GM23338 (cell line): ENCODE measurements around the gene HAL.
A peak's percentile ranks its signal among the peaks of the same experiment; 100 is the strongest.

Experiments
- CREB1 ChIP-seq: fragments of 250-450 bp; sonication (Bioruptor Pico); IDR thresholded peaks from 2 replicates; pipeline ENCODE4 v1.5.0; 2020; ENCODE audit warnings: low read depth, mild to moderate bottlenecking, moderate library complexity
- EZH2 ChIP-seq: fragments of 200-600 bp; sonication (generic); IDR thresholded peaks from one replicate; pipeline ENCODE4 v1.8.0; 2017; ENCODE audit warnings: antibody characterized with exemption, mild to moderate bottlenecking, low read depth; ENCODE audit not compliant: unreplicated experiment
- EZH2phosphoT487 ChIP-seq: fragments of 200-600 bp; sonication (generic); IDR thresholded peaks from one replicate; pipeline ENCODE4 v1.8.1; 2018; ENCODE audit warnings: antibody characterized with exemption; ENCODE audit not compliant: unreplicated experiment
- JUNB ChIP-seq: IDR thresholded peaks from one replicate; pipeline ENCODE4 v1.6.1; 2016; ENCODE audit warnings: antibody characterized with exemption; ENCODE audit not compliant: unreplicated experiment
- POLR2AphosphoS5 ChIP-seq: IDR thresholded peaks from 2 replicates; pipeline ENCODE4 v1.6.1; 2016; ENCODE audit warnings: antibody characterized with exemption, low read depth
- REST ChIP-seq: IDR thresholded peaks from one replicate; pipeline ENCODE4 v1.6.1; 2018; ENCODE audit warnings: antibody characterized with exemption; ENCODE audit not compliant: unreplicated experiment
- STAT1 ChIP-seq: IDR thresholded peaks from one replicate; pipeline ENCODE4 v1.6.1; 2016; ENCODE audit warnings: antibody characterized with exemption; ENCODE audit not compliant: unreplicated experiment
- ZNF331 ChIP-seq: fragments of 250-450 bp; sonication (Bioruptor Pico); IDR thresholded peaks from 2 replicates; pipeline ENCODE4 v1.5.0; 2020; ENCODE audit warnings: low read depth, mild to moderate bottlenecking, moderate library complexity
- TF ChIP-seq, protein P1 (sequence below), 2 experiments: fragments of 200-600 bp in 1 of 2; sonication (generic) in 1 of 2; conservative IDR thresholded peaks; 2 replicates each; pipeline versions ENCODE4 v1.5.1 to v1.6.1; 2016 to 2017; ENCODE audit warnings: antibody characterized with exemption in 2 of 2, low read depth in 2 of 2, mild to moderate bottlenecking in 2 of 2, moderate library complexity in 1 of 2
- TF ChIP-seq, protein P2 (sequence below): IDR thresholded peaks from 2 replicates; pipeline ENCODE4 v1.6.1; 2016; ENCODE audit warnings: antibody characterized with exemption

GRCh38 chr12:95963096-95963495 lies 33.0 kb downstream of the HAL start:
- TF ChIP-seq POLR2AphosphoS5 (no peak), EZH2 (no peak), EZH2phosphoT487 (no peak), STAT1 (no peak), CREB1 (no peak), ZNF331 (CRISPR knock-in tag) (no peak), JUNB (no peak), REST (no peak)
- TF ChIP-seq, protein P1, sequence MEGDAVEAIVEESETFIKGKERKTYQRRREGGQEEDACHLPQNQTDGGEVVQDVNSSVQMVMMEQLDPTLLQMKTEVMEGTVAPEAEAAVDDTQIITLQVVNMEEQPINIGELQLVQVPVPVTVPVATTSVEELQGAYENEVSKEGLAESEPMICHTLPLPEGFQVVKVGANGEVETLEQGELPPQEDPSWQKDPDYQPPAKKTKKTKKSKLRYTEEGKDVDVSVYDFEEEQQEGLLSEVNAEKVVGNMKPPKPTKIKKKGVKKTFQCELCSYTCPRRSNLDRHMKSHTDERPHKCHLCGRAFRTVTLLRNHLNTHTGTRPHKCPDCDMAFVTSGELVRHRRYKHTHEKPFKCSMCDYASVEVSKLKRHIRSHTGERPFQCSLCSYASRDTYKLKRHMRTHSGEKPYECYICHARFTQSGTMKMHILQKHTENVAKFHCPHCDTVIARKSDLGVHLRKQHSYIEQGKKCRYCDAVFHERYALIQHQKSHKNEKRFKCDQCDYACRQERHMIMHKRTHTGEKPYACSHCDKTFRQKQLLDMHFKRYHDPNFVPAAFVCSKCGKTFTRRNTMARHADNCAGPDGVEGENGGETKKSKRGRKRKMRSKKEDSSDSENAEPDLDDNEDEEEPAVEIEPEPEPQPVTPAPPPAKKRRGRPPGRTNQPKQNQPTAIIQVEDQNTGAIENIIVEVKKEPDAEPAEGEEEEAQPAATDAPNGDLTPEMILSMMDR (conservative IDR thresholded peaks at IDR 0.05; ENCODE audit: low read depth in 2 of 2): peak; percentile 40 to 51
- TF ChIP-seq, protein P2, sequence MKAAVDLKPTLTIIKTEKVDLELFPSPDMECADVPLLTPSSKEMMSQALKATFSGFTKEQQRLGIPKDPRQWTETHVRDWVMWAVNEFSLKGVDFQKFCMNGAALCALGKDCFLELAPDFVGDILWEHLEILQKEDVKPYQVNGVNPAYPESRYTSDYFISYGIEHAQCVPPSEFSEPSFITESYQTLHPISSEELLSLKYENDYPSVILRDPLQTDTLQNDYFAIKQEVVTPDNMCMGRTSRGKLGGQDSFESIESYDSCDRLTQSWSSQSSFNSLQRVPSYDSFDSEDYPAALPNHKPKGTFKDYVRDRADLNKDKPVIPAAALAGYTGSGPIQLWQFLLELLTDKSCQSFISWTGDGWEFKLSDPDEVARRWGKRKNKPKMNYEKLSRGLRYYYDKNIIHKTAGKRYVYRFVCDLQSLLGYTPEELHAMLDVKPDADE: no peak
